GM18499 (cell line): ENCODE results near the gene PCBP4.
A peak's percentile ranks its signal among the peaks of the same experiment; 100 is the strongest.

ENCODE experiments used
- ATAC-seq: cut with Tn5 transposase; IDR thresholded peaks from one replicate; pipeline ENCODE4 v1.9.1; 2021; ENCODE audit warnings: moderate number of reproducible peaks; ENCODE audit not compliant: insufficient read depth, unreplicated experiment

The PCBP4 gene

GRCh38 chr3:51942603-51943450 lies 24.4 kb downstream of the PCBP4 start:
- no peak for ATAC-seq

- ATAC-seq = peak; percentile 94
These were observed 25.3 kb downstream of the PCBP4 start, which contains the start of the genes PARP3 and RRP9 for GRCh38 chr3:51941798-51942602. Gene PARP3 (plus strand): TSS chr3:51942363. CDS start chr3:51943356, 993 bp downstream. Gene RRP9 (minus strand): TSS chr3:51941904. CDS start chr3:51941867, 37 bp downstream.

- ATAC-seq = no peak
These were observed 25.8 kb downstream of the PCBP4 start for GRCh38 chr3:51941463-51941797.

GRCh38 chr3:51940648-51941462 lies 26.4 kb downstream of the PCBP4 start:
- no peak for ATAC-seq

- ATAC-seq = no peak
These were observed 28.4 kb downstream of the PCBP4 start for GRCh38 chr3:51938780-51939425.

- ATAC-seq = no peak
These were observed 29.4 kb downstream of the PCBP4 start for GRCh38 chr3:51937611-51938450.

GRCh38 chr3:51937014-51937413 lies 30.2 kb downstream of the PCBP4 start:
- no peak for ATAC-seq

GRCh38 chr3:51935886-51936755 lies 31.1 kb downstream of the PCBP4 start:
- ATAC-seq = no peak

- no peak for ATAC-seq
These were observed 32.0 kb downstream of the PCBP4 start for GRCh38 chr3:51934991-51935885.

- ATAC-seq = no peak
These were observed 33.0 kb downstream of the PCBP4 start for GRCh38 chr3:51934139-51934850.

- ATAC-seq = no peak
These were observed 33.6 kb downstream of the PCBP4 start for GRCh38 chr3:51933471-51934138.

GRCh38 chr3:51932471-51933370 lies 34.5 kb downstream of the PCBP4 start:
- ATAC-seq = no peak

GRCh38 chr3:51931756-51932155 lies 35.5 kb downstream of the PCBP4 start:
- no peak for ATAC-seq

- ATAC-seq = no peak
These were observed 36.8 kb downstream of the PCBP4 start for GRCh38 chr3:51930439-51930838.

GRCh38 chr3:51929420-51930003 lies 37.7 kb downstream of the PCBP4 start:
- no peak for ATAC-seq
